Neural cell (in vitro differentiated cells): ENCODE results near the gene KCNT1.

ENCODE experiments used
- CTCF ChIP-seq: fragments of 450-650 bp; IDR thresholded peaks from 2 replicates; pipeline ENCODE4 v1.5.1; 2014; ENCODE audit warnings: antibody characterized with exemption, mild to moderate bottlenecking, moderate library complexity; ENCODE audit not compliant: poor library complexity, severe bottlenecking
- EP300 ChIP-seq: fragments of 450-650 bp; conservative IDR thresholded peaks from 2 replicates; pipeline ENCODE4 v1.6.1; 2014; ENCODE audit warnings: antibody characterized with exemption, mild to moderate bottlenecking, moderate library complexity; ENCODE audit not compliant: poor library complexity, severe bottlenecking
- EZH2 ChIP-seq: fragments of 200-600, 300-800 bp; shearing (Covaris generic), sonication (generic); IDR thresholded peaks from 2 replicates; pipeline ENCODE4 v1.6.1; 2014; ENCODE audit warnings: antibody characterized with exemption, low read length, borderline replicate concordance, mild to moderate bottlenecking; ENCODE audit not compliant: insufficient read depth, poor library complexity, severe bottlenecking
- POLR2AphosphoS5 ChIP-seq: IDR thresholded peaks from 2 replicates; pipeline ENCODE4 v1.6.1; 2012

- TF ChIP-seq CTCF (no peak), POLR2AphosphoS5 (no peak), EZH2 (no peak), EP300 (no peak)
Observed at GRCh38 chr9:135671591-135672041, 30.4 kb upstream of the KCNT1 start.
